WTC11 (cell line): Measurements from ENCODE around the gene FUT8. TPM values are rescaled to one million over a fixed set of nuclear protein-coding genes. Genes with fewer than 3 reads are reported as not detected.

ENCODE experiments used
- ATAC-seq: fragments of 200-7000 bp; cut with Tn5 transposase; 2 replicates; pipeline ENCODE4 v1.10.0; 2021; ENCODE audit warnings: mild to moderate bottlenecking, moderate library complexity
- CTCF ChIA-PET: fragments of 300-600 bp; sonication (Branson Sonifier 250); formaldehyde crosslinking; loops from one replicate; lab custom pipeline; 2021; ENCODE audit warnings: antibody characterized with exemption; lab: Charles Lee
- POLR2A ChIA-PET: fragments of 350-600 bp; sonication (Branson Sonifier 250); formaldehyde crosslinking; loops from one replicate; lab custom pipeline; 2021; ENCODE audit warnings: antibody characterized with exemption; lab: Charles Lee
- DNase-seq: peaks from one replicate; pipeline ENCODE4 v3.0.0; 2021; ENCODE audit warnings: low spot score
- H3K27ac Mint-ChIP-seq: 2 replicates; pipeline ENCODE4 v1.8.0; 2021; ENCODE audit warnings: mixed read lengths
- H3K27me3 Mint-ChIP-seq: 2 replicates; pipeline ENCODE4 v1.8.0; 2021; ENCODE audit warnings: low read depth, mild to moderate bottlenecking, moderate library complexity, mixed read lengths
- H3K36me3 Mint-ChIP-seq: 2 replicates; pipeline ENCODE4 v1.8.0; 2021; ENCODE audit warnings: mixed read lengths
- H3K4me1 Mint-ChIP-seq: 2 replicates; pipeline ENCODE4 v1.8.0; 2022; ENCODE audit warnings: mixed read lengths
- H3K4me3 Mint-ChIP-seq: 2 replicates; pipeline ENCODE4 v1.8.0; 2021; ENCODE audit warnings: mild to moderate bottlenecking, moderate library complexity, mixed read lengths
- H3K9me3 Mint-ChIP-seq: 2 replicates; pipeline ENCODE4 v1.8.0; 2021; ENCODE audit warnings: mixed read lengths
- JAZF1 ChIP-seq: fragments of 250-450 bp; sonication (Bioruptor Pico); IDR thresholded peaks from 2 replicates; pipeline ENCODE4 v1.9.0; 2021; ENCODE audit warnings: moderate library complexity, mild to moderate bottlenecking, inconsistent platforms
- MYBL2 ChIP-seq: sonication (generic); formaldehyde crosslinking; IDR thresholded peaks from 2 replicates; pipeline ENCODE4 v1.8.1; 2023; ENCODE audit warnings: mild to moderate bottlenecking, moderate library complexity, missing genetic modification reagents
- NFYB ChIP-seq: sonication (generic); formaldehyde crosslinking; conservative IDR thresholded peaks from 2 replicates; pipeline ENCODE4 v1.8.0; 2022; ENCODE audit warnings: low read depth, missing genetic modification reagents
- SOX15 ChIP-seq: fragments of 250-450 bp; sonication (Bioruptor Pico); IDR thresholded peaks from 2 replicates; pipeline ENCODE4 v1.9.0; 2021; ENCODE audit warnings: mild to moderate bottlenecking
- TEAD4 ChIP-seq: sonication (generic); formaldehyde crosslinking; IDR thresholded peaks from 2 replicates; pipeline ENCODE4 v1.8.0; 2022; ENCODE audit warnings: mild to moderate bottlenecking, missing genetic modification reagents
- ZMAT4 ChIP-seq: fragments of 250-450 bp; sonication (Bioruptor Pico); IDR thresholded peaks from 2 replicates; pipeline ENCODE4 v1.9.0; 2021; ENCODE audit warnings: mild to moderate bottlenecking
- ZNF121 ChIP-seq: sonication (generic); formaldehyde crosslinking; IDR thresholded peaks from 2 replicates; pipeline ENCODE4 v1.8.0; 2023; ENCODE audit warnings: missing genetic modification reagents
- ZNF219 ChIP-seq: sonication (generic); formaldehyde crosslinking; IDR thresholded peaks from 2 replicates; pipeline ENCODE4 v1.8.0; 2023; ENCODE audit warnings: missing genetic modification reagents, mild to moderate bottlenecking, borderline replicate concordance
- ZNF232 ChIP-seq: sonication (generic); formaldehyde crosslinking; IDR thresholded peaks from 2 replicates; pipeline ENCODE4 v1.8.0; 2022; ENCODE audit warnings: mild to moderate bottlenecking, missing genetic modification reagents
- ZNF396 ChIP-seq: fragments of 250-450 bp; sonication (Bioruptor Pico); IDR thresholded peaks from 2 replicates; pipeline ENCODE4 v1.8.0; 2021; ENCODE audit warnings: mild to moderate bottlenecking, moderate library complexity, borderline replicate concordance
- ZNF425 ChIP-seq: fragments of 250-450 bp; sonication (Bioruptor Pico); conservative IDR thresholded peaks from 2 replicates; pipeline ENCODE4 v1.9.0; 2021; ENCODE audit warnings: mild to moderate bottlenecking
- ZNF512 ChIP-seq: sonication (generic); formaldehyde crosslinking; IDR thresholded peaks from 2 replicates; pipeline ENCODE4 v1.8.1; 2022; ENCODE audit warnings: missing genetic modification reagents, borderline replicate concordance
- total RNA-seq: library from RNA; stranded (reverse); gene quantifications from 3 replicates; pipeline ENCODE4 v1.2.3, GENCODE V29; 2021
- TF ChIP-seq, protein P1 (sequence below): sonication (generic); formaldehyde crosslinking; IDR thresholded peaks from 2 replicates; pipeline ENCODE4 v1.8.1; 2022; ENCODE audit warnings: low read depth, missing genetic modification reagents, borderline replicate concordance
- TF ChIP-seq, protein P2 (sequence below): fragments of 250-450 bp; sonication (Bioruptor Pico); IDR thresholded peaks from 2 replicates; pipeline ENCODE4 v1.9.0; 2021; ENCODE audit warnings: mild to moderate bottlenecking

The FUT8 gene
- total RNA-seq, 1 experiment from 2014 or later = 37.9 TPM

GRCh38 chr14:65676361-65677014, 264.0 kb downstream of the FUT8 start (continued):
- TF ChIP-seq, protein P1, sequence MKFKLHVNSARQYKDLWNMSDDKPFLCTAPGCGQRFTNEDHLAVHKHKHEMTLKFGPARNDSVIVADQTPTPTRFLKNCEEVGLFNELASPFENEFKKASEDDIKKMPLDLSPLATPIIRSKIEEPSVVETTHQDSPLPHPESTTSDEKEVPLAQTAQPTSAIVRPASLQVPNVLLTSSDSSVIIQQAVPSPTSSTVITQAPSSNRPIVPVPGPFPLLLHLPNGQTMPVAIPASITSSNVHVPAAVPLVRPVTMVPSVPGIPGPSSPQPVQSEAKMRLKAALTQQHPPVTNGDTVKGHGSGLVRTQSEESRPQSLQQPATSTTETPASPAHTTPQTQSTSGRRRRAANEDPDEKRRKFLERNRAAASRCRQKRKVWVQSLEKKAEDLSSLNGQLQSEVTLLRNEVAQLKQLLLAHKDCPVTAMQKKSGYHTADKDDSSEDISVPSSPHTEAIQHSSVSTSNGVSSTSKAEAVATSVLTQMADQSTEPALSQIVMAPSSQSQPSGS (CRISPR knock-in tag) = no peak
- TF ChIP-seq ZNF219 (CRISPR knock-in tag) (no peak), MYBL2 (no peak), ZNF425 (no peak), ZMAT4 (CRISPR knock-in tag) (no peak), SOX15 (no peak), JAZF1 (CRISPR knock-in tag) (no peak)
- TF ChIP-seq, protein P2, sequence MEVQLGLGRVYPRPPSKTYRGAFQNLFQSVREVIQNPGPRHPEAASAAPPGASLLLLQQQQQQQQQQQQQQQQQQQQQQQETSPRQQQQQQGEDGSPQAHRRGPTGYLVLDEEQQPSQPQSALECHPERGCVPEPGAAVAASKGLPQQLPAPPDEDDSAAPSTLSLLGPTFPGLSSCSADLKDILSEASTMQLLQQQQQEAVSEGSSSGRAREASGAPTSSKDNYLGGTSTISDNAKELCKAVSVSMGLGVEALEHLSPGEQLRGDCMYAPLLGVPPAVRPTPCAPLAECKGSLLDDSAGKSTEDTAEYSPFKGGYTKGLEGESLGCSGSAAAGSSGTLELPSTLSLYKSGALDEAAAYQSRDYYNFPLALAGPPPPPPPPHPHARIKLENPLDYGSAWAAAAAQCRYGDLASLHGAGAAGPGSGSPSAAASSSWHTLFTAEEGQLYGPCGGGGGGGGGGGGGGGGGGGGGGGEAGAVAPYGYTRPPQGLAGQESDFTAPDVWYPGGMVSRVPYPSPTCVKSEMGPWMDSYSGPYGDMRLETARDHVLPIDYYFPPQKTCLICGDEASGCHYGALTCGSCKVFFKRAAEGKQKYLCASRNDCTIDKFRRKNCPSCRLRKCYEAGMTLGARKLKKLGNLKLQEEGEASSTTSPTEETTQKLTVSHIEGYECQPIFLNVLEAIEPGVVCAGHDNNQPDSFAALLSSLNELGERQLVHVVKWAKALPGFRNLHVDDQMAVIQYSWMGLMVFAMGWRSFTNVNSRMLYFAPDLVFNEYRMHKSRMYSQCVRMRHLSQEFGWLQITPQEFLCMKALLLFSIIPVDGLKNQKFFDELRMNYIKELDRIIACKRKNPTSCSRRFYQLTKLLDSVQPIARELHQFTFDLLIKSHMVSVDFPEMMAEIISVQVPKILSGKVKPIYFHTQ (CRISPR knock-in tag) = no peak
- TF ChIP-seq, all 79 proteins: peak for 0

GRCh38 chr14:65685572-65685971, 273.0 kb downstream of the FUT8 start:
- no peak for DNase-seq
- POLR2A ChIA-PET = no interaction called here
- Mint-ChIP-seq H3K4me1 (peaks cover 34% of the 10 kb centered on the region), H3K36me3 (no peaks in the 10 kb centered on the region), H3K27me3 (no peaks in the 10 kb centered on the region)
- no peak for ATAC-seq
- TF ChIP-seq ZNF512 (CRISPR knock-in tag) (no peak), TEAD4 (CRISPR knock-in tag) (no peak)
- TF ChIP-seq, all 79 proteins: peak for 0
- peaks cover 6% of the 10 kb centered on the region; the same call in 1 of the 2 replicates for H3K9me3 Mint-ChIP-seq
- no peak overlapping the region for H3K4me3 Mint-ChIP-seq
- no peak overlapping the region for H3K27ac Mint-ChIP-seq
- CTCF ChIA-PET = no interaction called here

DNA sequence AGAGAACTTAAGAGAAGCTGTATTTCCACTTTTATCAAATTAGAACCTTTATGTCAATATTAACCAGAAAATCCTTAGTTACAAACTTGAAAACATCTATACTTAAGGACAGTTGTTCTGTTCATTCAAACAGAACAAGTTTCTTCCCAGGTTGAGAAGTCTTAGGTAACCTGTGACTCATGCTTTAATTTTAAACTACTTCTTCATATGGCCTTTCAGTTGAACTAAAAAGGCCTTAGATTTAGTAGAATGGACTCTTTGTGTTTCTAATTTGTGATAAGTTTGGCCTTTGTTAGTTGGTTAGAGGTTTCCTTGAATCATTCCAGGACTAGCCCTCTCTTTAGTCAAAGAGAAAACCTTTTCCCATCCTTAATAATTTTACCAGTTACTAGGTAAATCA, 274.2 kb downstream of the FUT8 start:
- peak; percentile 64 for ATAC-seq
- Mint-ChIP-seq H3K27ac (no peak overlapping the region), H3K4me1 (peaks cover 41% of the 10 kb centered on the region)
- ChIA-PET POLR2A (no interaction called here), CTCF (no interaction called here)
- TF ChIP-seq ZNF232 (CRISPR knock-in tag) = no peak
- no peak for TF ChIP-seq ZNF121 (CRISPR knock-in tag)
- TF ChIP-seq NFYB (CRISPR knock-in tag) = no peak
- TF ChIP-seq ZNF396 (CRISPR knock-in tag) = no peak
- TF ChIP-seq, all 79 proteins: peak for 0
- Mint-ChIP-seq H3K9me3 (peaks cover 6% of the 10 kb centered on the region; the same call in 1 of the 2 replicates), H3K36me3 (peaks cover 2% of the 10 kb centered on the region), H3K27me3 (no peaks in the 10 kb centered on the region), H3K4me3 (no peak overlapping the region; the same call in 1 of the 2 replicates)
- DNase-seq = no peak
